ENCODE results near the gene WDR45. TPM values are rescaled to one million over a fixed set of nuclear protein-coding genes. Genes with fewer than 3 reads are reported as not detected.

The WDR45 gene
- total RNA-seq, 3 donors from 2014 or later = 95.7 to 134 (median 98.6) TPM

GRCh38 chrX:49108641-49109040, 29.0 kb upstream of the WDR45 start:
- H3K27me3 ChIP-seq = peaks cover 0 to 22% of the 10 kb centered on the region in 2 donors

GRCh38 chrX:49106930-49107329, 27.2 kb upstream of the WDR45 start:
- DNase-seq (ENCODE audit: low spot score in 2 of 2) = no peak
- H3K9me3 ChIP-seq = no peaks in the 10 kb centered on the region

More at GRCh38 chrX:49108641-49109040, 29.0 kb upstream of the WDR45 start:
- intact Hi-C loops (cut with DNase I; ENCODE audit: low total_unique reads) = no loop called here
- H3K4me3 ChIP-seq = no peak overlapping the region
- H3K36me3 ChIP-seq = no peaks in the 10 kb centered on the region
- no peak for DNase-seq (ENCODE audit: low spot score in 2 of 2)
- H3K4me1 ChIP-seq = no peaks in the 10 kb centered on the region
- H3K9me3 ChIP-seq = no peaks in the 10 kb centered on the region
- TF ChIP-seq POLR2A (IDR thresholded peaks at IDR 0.05) (no peak), POLR2AphosphoS5 (IDR thresholded peaks at IDR 0.05) (no peak), CTCF (IDR thresholded peaks at IDR 0.05) (no peak)
- no peak overlapping the region for H3K27ac ChIP-seq

DNA sequence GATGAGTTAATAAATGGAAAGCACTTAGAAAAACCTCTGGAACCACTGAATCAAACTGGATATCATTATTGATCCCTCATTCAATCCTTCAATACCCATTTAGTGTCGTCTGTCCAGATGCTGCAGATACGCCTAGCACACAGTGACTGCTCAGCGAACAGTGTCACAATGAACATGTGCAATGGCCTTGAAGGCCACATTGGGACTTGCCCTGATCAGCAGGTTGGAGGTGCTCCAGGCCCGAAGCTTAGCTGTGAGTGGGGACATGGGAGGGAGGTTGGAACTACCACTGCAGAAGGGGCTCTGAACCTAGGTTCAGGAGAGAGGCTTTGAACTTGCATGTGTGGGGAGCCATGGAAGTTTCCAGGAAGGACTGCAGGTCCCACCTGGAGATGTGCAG, 26.6 kb upstream of the WDR45 start:
- intact Hi-C loops (cut with DNase I; ENCODE audit: low total_unique reads) = no loop called here

More at GRCh38 chrX:49106930-49107329, 27.2 kb upstream of the WDR45 start:
- no peaks in the 10 kb centered on the region for H3K4me1 ChIP-seq
- no peaks in the 10 kb centered on the region for H3K36me3 ChIP-seq
- no peak overlapping the region for H3K27ac ChIP-seq
- H3K27me3 ChIP-seq = peaks cover 0 to 12% of the 10 kb centered on the region in 2 donors
- no peak overlapping the region for H3K4me3 ChIP-seq
- TF ChIP-seq POLR2A (IDR thresholded peaks at IDR 0.05) (no peak), POLR2AphosphoS5 (IDR thresholded peaks at IDR 0.05) (no peak), CTCF (IDR thresholded peaks at IDR 0.05) (peak in 1 of 3 donors; percentile 26)
- intact Hi-C loops (cut with DNase I; ENCODE audit: low total_unique reads) = no loop called here

DNA sequence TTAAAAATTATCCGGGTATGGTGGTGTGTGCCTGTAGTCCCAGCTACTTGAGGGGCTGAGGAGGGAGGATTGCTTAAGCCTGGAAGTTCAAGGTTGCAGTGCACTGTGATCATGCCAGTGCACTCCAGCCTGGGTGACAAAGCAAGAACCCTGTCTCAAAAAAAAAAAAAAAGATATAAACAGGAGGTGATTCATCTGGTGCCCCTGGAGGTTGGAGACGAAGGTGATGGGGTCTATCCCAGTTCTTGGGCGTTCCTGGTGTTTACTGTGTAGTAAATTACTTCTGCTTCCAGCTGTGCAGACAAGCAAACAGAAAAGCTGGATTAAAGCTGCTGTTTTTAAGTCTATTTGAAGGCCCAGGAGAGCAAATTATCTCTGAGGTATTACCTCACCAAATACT, 23.9 kb upstream of the WDR45 start:
- no peak for TF ChIP-seq POLR2A (IDR thresholded peaks at IDR 0.05)
- no peak for TF ChIP-seq CTCF (IDR thresholded peaks at IDR 0.05)
- H3K27ac ChIP-seq = no peak overlapping the region
- H3K9me3 ChIP-seq = no peaks in the 10 kb centered on the region
- H3K4me1 ChIP-seq = no peaks in the 10 kb centered on the region
- no peak overlapping the region for H3K4me3 ChIP-seq
- intact Hi-C loops (cut with DNase I; ENCODE audit: low total_unique reads) = no loop called here
- no peaks in the 10 kb centered on the region for H3K36me3 ChIP-seq
- DNase-seq (ENCODE audit: low spot score in 2 of 2) = no peak
- H3K27me3 ChIP-seq = peaks cover 0 to 7% of the 10 kb centered on the region in 2 donors

More for the DNA sequence above, 26.6 kb upstream of the WDR45 start:
- Histone ChIP-seq H3K9me3 (no peaks in the 10 kb centered on the region), H3K27ac (no peak overlapping the region), H3K4me1 (no peaks in the 10 kb centered on the region), H3K36me3 (no peaks in the 10 kb centered on the region), H3K4me3 (no peak overlapping the region), H3K27me3 (peaks cover 0 to 12% of the 10 kb centered on the region in 2 donors)
- TF ChIP-seq POLR2A (IDR thresholded peaks at IDR 0.05) (no peak), CTCF (IDR thresholded peaks at IDR 0.05) (no peak), POLR2AphosphoS5 (IDR thresholded peaks at IDR 0.05) (no peak)
- no peak for DNase-seq (ENCODE audit: low spot score in 2 of 2)

- H3K4me3 ChIP-seq = no peak overlapping the region
- H3K27me3 ChIP-seq = peaks cover 0 to 7% of the 10 kb centered on the region in 2 donors
- H3K9me3 ChIP-seq = no peaks in the 10 kb centered on the region
- TF ChIP-seq POLR2A (IDR thresholded peaks at IDR 0.05) (no peak), CTCF (IDR thresholded peaks at IDR 0.05) (no peak), POLR2AphosphoS5 (IDR thresholded peaks at IDR 0.05) (no peak)
- H3K27ac ChIP-seq = no peak overlapping the region
- no peaks in the 10 kb centered on the region for H3K36me3 ChIP-seq
- DNase-seq (ENCODE audit: low spot score in 2 of 2) = no peak
- H3K4me1 ChIP-seq = no peaks in the 10 kb centered on the region
- intact Hi-C loops (cut with DNase I; ENCODE audit: low total_unique reads) = no loop called here
Measured at GRCh38 chrX:49102190-49102589, 22.5 kb upstream of the WDR45 start.
